Uterus (tissue), 4 donors: ENCODE results near the gene TGFBR1. TPM values are rescaled to one million over a fixed set of nuclear protein-coding genes. Genes with fewer than 3 reads are reported as not detected.

Experiments used
- DNase-seq, 2 donors: peaks; one replicate each; pipeline ENCODE4 v3.0.0-alpha.2; 2019 to 2020
- H3K27ac ChIP-seq, 2 donors: fragments of 200-600 bp; sonication (generic); 1 replicate in 1 of 2; 2 replicates in 1 of 2; pipeline ENCODE4 v1.5.1; 2016 to 2018
- H3K27me3 ChIP-seq, 2 donors: fragments of 200-600 bp; sonication (generic); one replicate each; pipeline ENCODE4 v1.5.1; 2018 to 2019; ENCODE audit warnings: control low read depth in 1 of 2
- H3K36me3 ChIP-seq, 2 donors: fragments of 200-600 bp; sonication (generic); one replicate each; pipeline ENCODE4 v1.5.1; 2019; ENCODE audit warnings: control low read depth in 1 of 2
- H3K4me1 ChIP-seq, 2 donors: fragments of 200-600 bp; sonication (generic); one replicate each; pipeline ENCODE4 v1.5.1; 2018 to 2019; ENCODE audit warnings: control low read depth in 1 of 2
- H3K4me3 ChIP-seq, 2 donors: fragments of 200-600 bp; sonication (generic); 1 replicate in 1 of 2; 2 replicates in 1 of 2; pipeline ENCODE4 v1.5.1; 2018 to 2019; ENCODE audit warnings: mild to moderate bottlenecking in 1 of 2
- H3K9me3 ChIP-seq, 2 donors: fragments of 200-600 bp; sonication (generic); one replicate each; pipeline ENCODE4 v1.5.1; 2019; ENCODE audit warnings: control low read depth in 1 of 2
- CTCF ChIP-seq, 4 experiments: fragments of 200-600 bp in 2 of 4; fragments of 450-650 bp in 2 of 4; sonication (generic) in 2 of 4; IDR thresholded peaks; one replicate each; pipeline ENCODE4 v1.5.1; 2016 to 2019; ENCODE audit warnings: antibody characterized with exemption in 4 of 4, mild to moderate bottlenecking in 2 of 4, moderate library complexity in 1 of 4
- POLR2A ChIP-seq, 2 donors: fragments of 450-650 bp; IDR thresholded peaks; one replicate each; pipeline ENCODE4 v1.6.1; 2016; ENCODE audit warnings: antibody characterized with exemption in 2 of 2, mild to moderate bottlenecking in 1 of 2, moderate library complexity in 1 of 2
- intact Hi-C: fragments of 100-400 bp; cut with DNase I; formaldehyde crosslinking; loops from one replicate; pipeline ENCODE4 v1.15.1; 2023; ENCODE audit warnings: low total_unique reads
- total RNA-seq, 4 donors: library from RNA; depleted of rRNA in 3 of 4; stranded (reverse); fragments of >200 nt in 3 of 4; gene quantifications; one replicate each; pipeline versions ENCODE4 v1.1.0 to v1.2.4, GENCODE V29; 2014 to 2023
- donor health status: DM: yes; HTN: yes; CAD: no.

TGFBR1 gene
- total RNA-seq, 4 donors from 2014 or later: 27.1 to 101 (median 41.3) TPM

- Histone ChIP-seq H3K9me3 (no peaks in the 10 kb centered on the region), H3K27me3 (no peaks in the 10 kb centered on the region)
- DNase-seq: no peak
Observed at GRCh38 chr9:99075246-99075912, 29.5 kb upstream of the TGFBR1 start.

GRCh38 chr9:99076030-99076429 is 28.9 kb upstream of the TGFBR1 start:
- H3K36me3 ChIP-seq: no peaks in the 10 kb centered on the region
- H3K27me3 ChIP-seq: no peaks in the 10 kb centered on the region
- H3K27ac ChIP-seq: no peak overlapping the region
- TF ChIP-seq CTCF (IDR thresholded peaks at IDR 0.05) (no peak), POLR2A (IDR thresholded peaks at IDR 0.05) (no peak)
- no peak for DNase-seq
- intact Hi-C loops: no loop called here
- no peak overlapping the region for H3K4me3 ChIP-seq
- H3K4me1 ChIP-seq: no peaks in the 10 kb centered on the region
- no peaks in the 10 kb centered on the region for H3K9me3 ChIP-seq

More at GRCh38 chr9:99075246-99075912, 29.5 kb upstream of the TGFBR1 start:
- no peaks in the 10 kb centered on the region for H3K4me1 ChIP-seq
- no peak overlapping the region for H3K4me3 ChIP-seq
- intact Hi-C loops: no loop called here
- H3K27ac ChIP-seq: peak overlapping the region in 1 of 2 donors; percentile 17
- TF ChIP-seq CTCF (IDR thresholded peaks at IDR 0.05): no peak
- no peak for TF ChIP-seq POLR2A (IDR thresholded peaks at IDR 0.05)
- no peaks in the 10 kb centered on the region for H3K36me3 ChIP-seq

GRCh38 chr9:99076483-99077171 is 28.3 kb upstream of the TGFBR1 start:
- Histone ChIP-seq H3K27me3 (no peaks in the 10 kb centered on the region), H3K9me3 (no peaks in the 10 kb centered on the region), H3K27ac (no peak overlapping the region), H3K4me1 (no peaks in the 10 kb centered on the region), H3K36me3 (no peaks in the 10 kb centered on the region), H3K4me3 (no peak overlapping the region)
- TF ChIP-seq POLR2A (IDR thresholded peaks at IDR 0.05) (no peak), CTCF (IDR thresholded peaks at IDR 0.05) (no peak)
- intact Hi-C loops: no loop called here
- DNase-seq: no peak

GRCh38 chr9:99078717-99079116 is 26.2 kb upstream of the TGFBR1 start:
- no peak overlapping the region for H3K4me3 ChIP-seq
- no peaks in the 10 kb centered on the region for H3K4me1 ChIP-seq
- no peaks in the 10 kb centered on the region for H3K27me3 ChIP-seq
- intact Hi-C loops: no loop called here
- H3K36me3 ChIP-seq: no peaks in the 10 kb centered on the region
- TF ChIP-seq POLR2A (IDR thresholded peaks at IDR 0.05): no peak
- no peak for TF ChIP-seq CTCF (IDR thresholded peaks at IDR 0.05)
- DNase-seq: no peak
- H3K27ac ChIP-seq: no peak overlapping the region
- no peaks in the 10 kb centered on the region for H3K9me3 ChIP-seq

GRCh38 chr9:99079542-99079941 is 25.4 kb upstream of the TGFBR1 start:
- no peaks in the 10 kb centered on the region for H3K27me3 ChIP-seq
- TF ChIP-seq CTCF (IDR thresholded peaks at IDR 0.05) (no peak), POLR2A (IDR thresholded peaks at IDR 0.05) (no peak)
- intact Hi-C loops: no loop called here
- H3K36me3 ChIP-seq: no peaks in the 10 kb centered on the region
- no peak overlapping the region for H3K27ac ChIP-seq
- no peak for DNase-seq
- H3K4me3 ChIP-seq: no peak overlapping the region
- no peaks in the 10 kb centered on the region for H3K4me1 ChIP-seq
- no peaks in the 10 kb centered on the region for H3K9me3 ChIP-seq
